Measurements from ENCODE around the gene POC1A. TPM values are rescaled to one million over a fixed set of nuclear protein-coding genes. Genes with fewer than 3 reads are reported as not detected.
"Not testable (repeated sequence)": the region's sequence is repeated elsewhere in the genome, so short reads cannot be mapped to it uniquely, and the experiment has no call there.

The POC1A gene
- total and polyA plus RNA-seq, 2 of the 8 experiments (the other 6 are each of a cell fraction or from before 2014, with no cell fraction given): 35.7 to 39.2 TPM

DNA sequence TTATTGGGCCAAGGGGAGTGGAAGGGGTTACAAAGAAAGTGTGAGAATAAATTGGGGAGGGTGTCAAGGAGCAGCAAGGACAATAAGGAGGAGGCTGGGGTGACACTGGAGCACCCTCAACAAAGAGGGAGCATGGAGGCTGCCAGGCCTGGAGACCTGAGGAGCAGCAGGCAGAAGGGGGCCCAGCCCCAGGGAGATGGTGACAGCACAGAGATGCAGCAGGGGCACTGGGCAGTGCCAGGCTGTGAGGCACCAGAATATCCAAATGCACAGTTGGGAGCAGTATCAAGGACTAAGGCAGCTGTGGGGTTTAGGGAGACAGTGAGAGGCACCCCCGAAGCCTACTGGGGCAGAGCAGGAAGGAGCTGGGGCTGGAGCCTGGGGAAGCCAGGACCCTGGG is 24.3 kb upstream of the POC1A start (continued):
- TF ChIP-seq, protein P1, sequence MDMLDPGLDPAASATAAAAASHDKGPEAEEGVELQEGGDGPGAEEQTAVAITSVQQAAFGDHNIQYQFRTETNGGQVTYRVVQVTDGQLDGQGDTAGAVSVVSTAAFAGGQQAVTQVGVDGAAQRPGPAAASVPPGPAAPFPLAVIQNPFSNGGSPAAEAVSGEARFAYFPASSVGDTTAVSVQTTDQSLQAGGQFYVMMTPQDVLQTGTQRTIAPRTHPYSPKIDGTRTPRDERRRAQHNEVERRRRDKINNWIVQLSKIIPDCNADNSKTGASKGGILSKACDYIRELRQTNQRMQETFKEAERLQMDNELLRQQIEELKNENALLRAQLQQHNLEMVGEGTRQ (IDR thresholded peaks at IDR 0.05; ENCODE audit: low read length): no peak
- TF ChIP-seq JUN (IDR thresholded peaks at IDR 0.05; ENCODE audit: low read depth, low read length) (no peak), EP300 (IDR thresholded peaks at IDR 0.05; ENCODE audit: borderline replicate concordance in 1 of 2, low read depth in 2 of 2, low read length in 2 of 2) (no peak), CHD2 (IDR thresholded peaks at IDR 0.05; ENCODE audit: low read length) (no peak), KDM1A (IDR thresholded peaks at IDR 0.05; ENCODE audit: borderline replicate concordance, low read length) (no peak), RXRA (IDR thresholded peaks at IDR 0.05; ENCODE audit: insufficient read depth, low read depth, low read length) (no peak)
- TF ChIP-seq, protein P2, sequence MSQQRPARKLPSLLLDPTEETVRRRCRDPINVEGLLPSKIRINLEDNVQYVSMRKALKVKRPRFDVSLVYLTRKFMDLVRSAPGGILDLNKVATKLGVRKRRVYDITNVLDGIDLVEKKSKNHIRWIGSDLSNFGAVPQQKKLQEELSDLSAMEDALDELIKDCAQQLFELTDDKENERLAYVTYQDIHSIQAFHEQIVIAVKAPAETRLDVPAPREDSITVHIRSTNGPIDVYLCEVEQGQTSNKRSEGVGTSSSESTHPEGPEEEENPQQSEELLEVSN (IDR thresholded peaks at IDR 0.05): no peak

DNA sequence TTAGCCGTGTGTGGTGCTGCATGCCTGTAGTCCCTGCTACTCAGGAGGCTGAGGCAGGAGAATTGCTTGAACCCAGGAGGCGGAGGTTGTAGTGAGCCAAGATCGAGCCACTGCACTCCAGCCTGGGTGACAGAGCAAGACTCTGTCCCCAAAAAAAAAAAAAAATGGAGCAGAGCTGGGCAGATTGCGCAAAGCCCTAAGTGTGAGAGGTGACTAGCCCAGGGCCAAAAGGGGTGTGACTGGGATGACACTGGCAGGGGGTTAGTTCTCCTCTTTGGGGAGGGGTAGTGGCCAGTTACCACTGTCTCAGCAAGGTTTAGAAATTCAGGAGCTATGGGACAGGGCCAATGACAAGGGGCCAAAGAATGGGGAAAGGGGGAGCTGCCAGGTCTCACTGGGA is 23.9 kb upstream of the POC1A start:
- H4K5ac ChIP-seq (ENCODE audit: insufficient read length, low read depth, low read length); H3K23ac ChIP-seq (ENCODE audit: insufficient read length); H3K9me3 ChIP-seq (ENCODE audit: insufficient read depth in 2 of 2, low read depth in 1 of 2, low read length in 1 of 2); H2AFZ ChIP-seq (ENCODE audit: low read length); H4K91ac ChIP-seq (replicated peaks; ENCODE audit: insufficient read length, low read length); H4K20me1 ChIP-seq (replicated peaks in 1 of 2; ENCODE audit: control insufficient read depth in 1 of 2, insufficient read depth in 2 of 2, low read length in 2 of 2); H2BK12ac ChIP-seq (ENCODE audit: low read depth, low read length); H2AK5ac ChIP-seq (ENCODE audit: low read depth, low read length); H3K4me2 ChIP-seq (ENCODE audit: insufficient read depth in 1 of 2, low read depth in 2 of 2, low read length in 2 of 2); H3K36me3 ChIP-seq (ENCODE audit: control insufficient read depth in 2 of 4, insufficient read depth in 4 of 4, low read length in 3 of 4); H3K14ac ChIP-seq (ENCODE audit: insufficient read length); H3K27me3 ChIP-seq (replicated peaks in 1 of 4; ENCODE audit: control insufficient read depth in 3 of 4, extremely low read depth in 1 of 4, insufficient read depth in 3 of 4, low read length in 3 of 4); H2BK20ac ChIP-seq (ENCODE audit: low read length); H3K4me3 ChIP-seq (ENCODE audit: extremely low read depth in 1 of 4, insufficient read depth in 2 of 4, low read depth in 3 of 4, low read length in 4 of 4); H3K4me1 ChIP-seq (replicated peaks in 1 of 4; ENCODE audit: control insufficient read depth in 3 of 4, insufficient read depth in 4 of 4, low read length in 3 of 4); H3K79me1 ChIP-seq (ENCODE audit: low read depth, low read length); DNase-seq (ENCODE audit: low read depth in 1 of 2, low spot score in 2 of 2); H3K4ac ChIP-seq (replicated peaks; ENCODE audit: insufficient read length, low read depth, low read length); H3K18ac ChIP-seq (ENCODE audit: extremely low read depth, low read length); H2BK5ac ChIP-seq (ENCODE audit: low read depth, low read length); H2BK15ac ChIP-seq (ENCODE audit: low read length); H3K79me2 ChIP-seq (ENCODE audit: control insufficient read depth in 1 of 2, insufficient read depth in 2 of 2, low read length in 2 of 2); H3K56ac ChIP-seq (replicated peaks; ENCODE audit: insufficient read length, low read depth, low read length); H3K9ac ChIP-seq (replicated peaks in 1 of 4; ENCODE audit: extremely low read depth in 1 of 4, low read depth in 3 of 4, low read length in 3 of 4); H4K8ac ChIP-seq (ENCODE audit: extremely low read depth, insufficient read depth, low read length); H3K27ac ChIP-seq (ENCODE audit: low read depth, low read length); H3K23me2 ChIP-seq (ENCODE audit: low read depth, low read length); FAIRE-seq; H2BK120ac ChIP-seq (replicated peaks; ENCODE audit: low read depth, low read length): not testable (repeated sequence)
- ChIA-PET CTCF (ENCODE audit: partially characterized antibody) (interaction anchor here (0.5 to 2.9 kb wide), 9 partner anchors 8 to 393 kb away, joined by 3 to 10 read pairs (median 3); partner anchors contain the start of gene POC1A), POLR2A (ENCODE audit: partially characterized antibody) (interaction anchor here (0.5 to 0.7 kb wide), 3 partner anchors 148 to 225 kb away, joined by 3 to 4 read pairs (median 3); no protein-coding TSS in a partner anchor)
- 100% methylated on average over 3 of the region's 4 CpGs; no CpG with 5 or more reads in 1 of the 2 experiments for WGBS, 2 experiments (ENCODE audit: extremely low coverage in 1 of 2, insufficient coverage in 1 of 2, insufficient read length in 1 of 2, insufficient replicate concordance in 2 of 2, low coverage in 1 of 2, low lambda C conversion rate in 2 of 2, missing lambda C conversion rate in 1 of 2)

Measured in H1 (cell line).